H1 (cell line): ENCODE measurements around the gene ANXA4. TPM values are rescaled to one million over a fixed set of nuclear protein-coding genes. Genes with fewer than 3 reads are reported as not detected.

Source experiments
- CTCF ChIA-PET: fragments of 300-600 bp; sonication (Branson Sonifier 250); formaldehyde crosslinking; loops from one replicate; lab custom pipeline; 2021; ENCODE audit not compliant: partially characterized antibody; lab: Charles Lee
- POLR2A ChIA-PET: fragments of 300-600 bp; sonication (Branson Sonifier 250); formaldehyde crosslinking; loops from one replicate; lab custom pipeline; 2021; ENCODE audit warnings: inconsistent platforms; ENCODE audit not compliant: partially characterized antibody; lab: Charles Lee
- DNase-seq, 2 experiments: peaks; one replicate each; pipeline versions ENCODE4 v3.0.0 to v3.0.0-alpha.2; 2010 to 2022; ENCODE audit warnings: low spot score in 2 of 2, low read depth in 1 of 2, mixed read lengths in 1 of 2
- FAIRE-seq: peaks from 2 replicates; lab custom pipeline; 2011; peaks lifted over from hg19 to GRCh38; lab: Jason Lieb, UNC
- H2AFZ ChIP-seq: 2 replicates; pipeline ENCODE4 v1.8.1; 2012; ENCODE audit warnings: low read length, inconsistent platforms
- H2AK5ac ChIP-seq: 2 replicates; pipeline ENCODE4 v1.6.1; 2013; ENCODE audit warnings: low read depth, low read length
- H2BK120ac ChIP-seq: replicated peaks from 2 replicates; pipeline ENCODE3; 2013; ENCODE audit warnings: low read depth, low read length, inconsistent platforms
- H2BK12ac ChIP-seq: 2 replicates; pipeline ENCODE4 v1.6.1; 2013; ENCODE audit warnings: low read depth, low read length
- H2BK15ac ChIP-seq: 2 replicates; pipeline ENCODE4 v1.6.1; 2013; ENCODE audit warnings: low read length
- H2BK20ac ChIP-seq: 2 replicates; pipeline ENCODE4 v1.6.1; 2013; ENCODE audit warnings: low read length
- H2BK5ac ChIP-seq: 2 replicates; pipeline ENCODE4 v1.6.1; 2013; ENCODE audit warnings: low read depth, low read length
- H3K14ac ChIP-seq: 2 replicates; pipeline ENCODE4 v1.6.1; 2013; ENCODE audit warnings: inconsistent platforms; ENCODE audit not compliant: insufficient read length
- H3K18ac ChIP-seq: 2 replicates; pipeline ENCODE4 v1.6.1; 2013; ENCODE audit warnings: low read length; ENCODE audit errors: extremely low read depth
- H3K23ac ChIP-seq: 2 replicates; pipeline ENCODE4 v1.6.1; 2013; ENCODE audit warnings: inconsistent platforms; ENCODE audit not compliant: insufficient read length
- H3K23me2 ChIP-seq: 2 replicates; pipeline ENCODE4 v1.6.1; 2013; ENCODE audit warnings: low read depth, low read length
- H3K27ac ChIP-seq: 2 replicates; pipeline ENCODE4 v1.6.1; 2011; ENCODE audit warnings: low read depth, low read length, inconsistent platforms
- H3K27me3 ChIP-seq, 4 experiments: replicated peaks in 1 of 4; 1 replicate in 1 of 4; 2 replicates in 3 of 4; pipeline versions ENCODE4 v1.6.1 to v1.8.1; 2011 to 2013; ENCODE audit warnings: low read length in 3 of 4, mild to moderate bottlenecking in 3 of 4, inconsistent platforms in 2 of 4, mixed read lengths in 2 of 4, moderate library complexity in 1 of 4; ENCODE audit not compliant: control insufficient read depth in 3 of 4, insufficient read depth in 3 of 4; ENCODE audit errors: extremely low read depth in 1 of 4
- H3K36me3 ChIP-seq, 4 experiments: 2 replicates each; pipeline versions ENCODE4 v1.6.1 to v1.8.1; 2011 to 2013; ENCODE audit warnings: mild to moderate bottlenecking in 4 of 4, low read length in 3 of 4, moderate library complexity in 2 of 4, control low read depth in 1 of 4, inconsistent platforms in 1 of 4; ENCODE audit not compliant: insufficient read depth in 4 of 4, control insufficient read depth in 2 of 4
- H3K4ac ChIP-seq: replicated peaks from 2 replicates; pipeline ENCODE3; 2013; ENCODE audit warnings: low read length, low read depth, mixed read lengths, inconsistent platforms; ENCODE audit not compliant: insufficient read length
- H3K4me1 ChIP-seq, 4 experiments: replicated peaks in 1 of 4; 1 replicate in 1 of 4; 2 replicates in 3 of 4; pipeline versions ENCODE4 v1.6.1 to v1.8.1; 2011 to 2013; ENCODE audit warnings: low read length in 3 of 4, inconsistent platforms in 2 of 4, mixed read lengths in 1 of 4; ENCODE audit not compliant: insufficient read depth in 4 of 4, control insufficient read depth in 3 of 4
- H3K4me2 ChIP-seq, 2 experiments: 2 replicates each; pipeline versions ENCODE4 v1.6.1 to v1.8.1; 2011 to 2013; ENCODE audit warnings: low read depth in 2 of 2, low read length in 2 of 2, control low read depth in 1 of 2, inconsistent platforms in 1 of 2, mild to moderate bottlenecking in 1 of 2; ENCODE audit not compliant: insufficient read depth in 1 of 2
- H3K4me3 ChIP-seq, 4 experiments: fragments of 200-600, 300-600 bp in 1 of 4; sonication (generic), shearing (Covaris generic), sonication (Bioruptor Twin) in 1 of 4; 2 replicates each; pipeline versions ENCODE4 v1.5.1 to v1.8.1; 2011 to 2016; ENCODE audit warnings: low read length in 4 of 4, low read depth in 3 of 4, control low read depth in 2 of 4, inconsistent platforms in 2 of 4, mild to moderate bottlenecking in 2 of 4, mixed read lengths in 1 of 4, moderate library complexity in 1 of 4; ENCODE audit not compliant: insufficient read depth in 2 of 4; ENCODE audit errors: extremely low read depth in 1 of 4
- H3K56ac ChIP-seq: replicated peaks from 2 replicates; pipeline ENCODE3; 2013; ENCODE audit warnings: low read depth, mild to moderate bottlenecking, mixed read lengths, low read length, inconsistent platforms; ENCODE audit not compliant: insufficient read length
- H3K79me1 ChIP-seq: 2 replicates; pipeline ENCODE4 v1.6.1; 2013; ENCODE audit warnings: low read depth, low read length, control low read depth
- H3K79me2 ChIP-seq, 2 experiments: 2 replicates each; pipeline versions ENCODE4 v1.6.1 to v1.8.1; 2012 to 2013; ENCODE audit warnings: low read length in 2 of 2, mild to moderate bottlenecking in 2 of 2, inconsistent platforms in 1 of 2; ENCODE audit not compliant: insufficient read depth in 2 of 2, control insufficient read depth in 1 of 2
- H3K9ac ChIP-seq, 4 experiments: replicated peaks in 1 of 4; 1 replicate in 1 of 4; 2 replicates in 3 of 4; pipeline versions ENCODE4 v1.6.1 to v1.8.1; 2011 to 2013; ENCODE audit warnings: low read depth in 3 of 4, low read length in 3 of 4, control low read depth in 2 of 4, mild to moderate bottlenecking in 2 of 4, moderate library complexity in 2 of 4, inconsistent platforms in 1 of 4; ENCODE audit errors: extremely low read depth in 1 of 4
- H3K9me3 ChIP-seq, 2 experiments: 2 replicates each; pipeline versions ENCODE4 v1.6.1 to v1.8.1; 2012 to 2013; ENCODE audit warnings: mild to moderate bottlenecking in 2 of 2, moderate library complexity in 2 of 2, control low read depth in 1 of 2, inconsistent platforms in 1 of 2, low read depth in 1 of 2, low read length in 1 of 2, mixed read lengths in 1 of 2; ENCODE audit not compliant: insufficient read depth in 2 of 2
- H4K20me1 ChIP-seq, 2 experiments: replicated peaks in 1 of 2; 2 replicates each; pipeline versions ENCODE3 to v1.8.1; 2011 to 2013; ENCODE audit warnings: inconsistent platforms in 2 of 2, low read length in 2 of 2, mild to moderate bottlenecking in 1 of 2; ENCODE audit not compliant: insufficient read depth in 2 of 2, control insufficient read depth in 1 of 2
- H4K5ac ChIP-seq: 2 replicates; pipeline ENCODE4 v1.6.1; 2013; ENCODE audit warnings: low read length, low read depth, mixed read lengths, inconsistent platforms; ENCODE audit not compliant: insufficient read length
- H4K8ac ChIP-seq: 2 replicates; pipeline ENCODE4 v1.8.0; 2013; ENCODE audit warnings: mild to moderate bottlenecking, moderate library complexity, low read length, inconsistent platforms; ENCODE audit not compliant: insufficient read depth; ENCODE audit errors: extremely low read depth
- H4K91ac ChIP-seq: replicated peaks from 2 replicates; pipeline ENCODE3; 2013; ENCODE audit warnings: low read length, mixed read lengths, inconsistent platforms; ENCODE audit not compliant: insufficient read length
- EZH2 ChIP-seq: fragments of 200-600 bp; sonication (generic); IDR thresholded peaks from 2 replicates; pipeline ENCODE4 v1.7.1; 2012; ENCODE audit warnings: low read depth, mild to moderate bottlenecking, moderate library complexity, low read length, inconsistent platforms; ENCODE audit not compliant: severe bottlenecking
- GABPA ChIP-seq: IDR thresholded peaks from 2 replicates; pipeline ENCODE4 v1.6.1; 2011; ENCODE audit warnings: mild to moderate bottlenecking, low read length, moderate library complexity, borderline replicate concordance; ENCODE audit not compliant: insufficient read depth
- GTF2F1 ChIP-seq: IDR thresholded peaks from 2 replicates; pipeline ENCODE4 v1.6.1; 2012; ENCODE audit warnings: low read depth, low read length, improper control_type of control experiment, borderline replicate concordance
- KDM1A ChIP-seq: fragments of 200-600, 300-600 bp; sonication (generic); IDR thresholded peaks from 2 replicates; pipeline ENCODE4 v1.7.1; 2016; ENCODE audit warnings: mild to moderate bottlenecking, low read length, borderline replicate concordance
- NRF1 ChIP-seq: IDR thresholded peaks from 2 replicates; pipeline ENCODE4 v1.6.1; 2011; ENCODE audit warnings: mild to moderate bottlenecking, low read depth, low read length, improper control_type of control experiment
- RXRA ChIP-seq: IDR thresholded peaks from 2 replicates; pipeline ENCODE4 v1.6.1; 2011; ENCODE audit warnings: low read depth, mild to moderate bottlenecking, low read length, moderate library complexity; ENCODE audit not compliant: insufficient read depth
- SIN3A ChIP-seq, 2 experiments: IDR thresholded peaks in 1 of 2; conservative IDR thresholded peaks in 1 of 2; 2 replicates each; pipeline ENCODE4 v1.6.1; 2011 to 2012; ENCODE audit warnings: low read length in 2 of 2, improper control_type of control experiment in 1 of 2, low read depth in 1 of 2, mild to moderate bottlenecking in 1 of 2
- SIRT6 ChIP-seq: IDR thresholded peaks from one replicate; pipeline ENCODE4 v1.7.1; 2012; ENCODE audit warnings: low read length, inconsistent platforms
- SUZ12 ChIP-seq: fragments of 200-600 bp; sonication (generic); IDR thresholded peaks from 2 replicates; pipeline ENCODE4 v1.6.1; 2012; ENCODE audit warnings: mild to moderate bottlenecking, inconsistent platforms, low read length, moderate library complexity, mixed read lengths
- whole genome bisulfite sequencing, 2 experiments: shearing (Covaris generic) in 1 of 2; methylation state at CpG; one replicate each; pipeline versions ENCODE4 v1.1.6 to v1.1.7; 2013 to 2015; ENCODE audit warnings: low lambda C conversion rate in 2 of 2, mixed read lengths in 2 of 2, inconsistent platforms in 1 of 2, low coverage in 1 of 2, missing lambda C conversion rate in 1 of 2; ENCODE audit not compliant: insufficient replicate concordance in 2 of 2, insufficient coverage in 1 of 2, insufficient read length in 1 of 2; ENCODE audit errors: extremely low coverage in 1 of 2, missing lambda C conversion rate in 1 of 2; 5-methylcytosine and 5-hydroxymethylcytosine counted together
- polyA plus RNA-seq, 7 experiments: library from polyadenylated mRNA; depleted of rRNA in 3 of 7; stranded (reverse) in 5 of 7; unstranded in 2 of 7; fragments of >200 nt in 5 of 7; fragments of 200-250 nt in 2 of 7; gene quantifications; 1 replicate in 5 of 7; 2 replicates in 1 of 7; 4 replicates in 1 of 7; pipeline versions ENCODE4 v1.2.1 to v1.2.3, GENCODE V29; 2011 to 2013; ENCODE audit warnings: missing spikeins in 2 of 7, mixed read lengths in 2 of 7
- total RNA-seq: library from RNA; stranded (reverse); fragmentation: NEBNext Ultra II Directional; extraction: Animal tissue kit (Norgen Biotek cat#: 25700); gene quantifications from 2 replicates; pipeline ENCODE4 v1.2.1, GENCODE V29; 2021

The ANXA4 gene
- total and polyA plus RNA-seq, 2 of the 8 experiments (the other 6 are each of a cell fraction or from before 2014, with no cell fraction given): 9.4 to 17.6 TPM

GRCh38 chr2:69801745-69802290 is 59.9 kb downstream of the ANXA4 start:
- H3K18ac ChIP-seq: no peak overlapping the region
- no peaks in the 10 kb centered on the region for H3K79me1 ChIP-seq
- no peak overlapping the region for H3K9ac ChIP-seq
- peaks cover 0 to 16% (median 4%) of the 10 kb centered on the region in 4 experiments; a peak in 5 of 7 replicates for H3K4me1 ChIP-seq
- no peak overlapping the region for H3K4me2 ChIP-seq
- H4K20me1 ChIP-seq: no peaks in the 10 kb centered on the region
- H2BK5ac ChIP-seq: no peak overlapping the region
- no peak overlapping the region for H2BK20ac ChIP-seq
- no peak overlapping the region for H4K5ac ChIP-seq
- no peak overlapping the region for H2AFZ ChIP-seq
- TF ChIP-seq EZH2 (no peak), GTF2F1 (no peak), KDM1A (no peak), SIN3A (conservative IDR thresholded peaks at IDR 0.05 in 1 of 2, IDR thresholded peaks at IDR 0.05 in 1 of 2; ENCODE audit: low read depth in 1 of 2, low read length in 2 of 2) (no peak), NRF1 (no peak), SUZ12 (no peak), SIRT6 (no peak), GABPA (no peak), RXRA (no peak)
- no peak overlapping the region for H4K8ac ChIP-seq
- H3K56ac ChIP-seq: no peak overlapping the region
- no peaks in the 10 kb centered on the region for H3K27me3 ChIP-seq
- CTCF ChIA-PET: interaction anchor here (0.7 to 22.2 kb wide), 5 partner anchors 15 to 269 kb away, joined by 3 to 319 read pairs (median 3); no protein-coding TSS in a partner anchor
- POLR2A ChIA-PET: no interaction called here
- no peak overlapping the region for H3K14ac ChIP-seq
- H2BK12ac ChIP-seq: no peak overlapping the region
- H3K4me3 ChIP-seq: no peak overlapping the region
- H2BK15ac ChIP-seq: no peak overlapping the region
- no peaks in the 10 kb centered on the region for H3K36me3 ChIP-seq
- H3K27ac ChIP-seq: no peak overlapping the region
- no peaks in the 10 kb centered on the region for H3K9me3 ChIP-seq
- H4K91ac ChIP-seq: no peak overlapping the region
- H3K4ac ChIP-seq: no peak overlapping the region
- H3K23me2 ChIP-seq: no peaks in the 10 kb centered on the region
- H2BK120ac ChIP-seq: no peak overlapping the region
- H3K23ac ChIP-seq: no peak overlapping the region
- DNase-seq: peak in 1 of 2 experiments; percentile 38
- no peak overlapping the region for H2AK5ac ChIP-seq
- FAIRE-seq: no peak
- no peaks in the 10 kb centered on the region for H3K79me2 ChIP-seq
- WGBS, 2 experiments: 86% methylated on average over 1 of the region's 1 CpG; no CpG with 5 or more reads in 1 of the 2 experiments
